Germinal center (tissue), 1 donor: ENCODE measurements around the gene CFAP221.

Experiments
- DNase-seq: peaks from one replicate; pipeline ENCODE4 v3.0.0; 2012; ENCODE audit warnings: mixed read lengths, low spot score

CFAP221 gene

DNA sequence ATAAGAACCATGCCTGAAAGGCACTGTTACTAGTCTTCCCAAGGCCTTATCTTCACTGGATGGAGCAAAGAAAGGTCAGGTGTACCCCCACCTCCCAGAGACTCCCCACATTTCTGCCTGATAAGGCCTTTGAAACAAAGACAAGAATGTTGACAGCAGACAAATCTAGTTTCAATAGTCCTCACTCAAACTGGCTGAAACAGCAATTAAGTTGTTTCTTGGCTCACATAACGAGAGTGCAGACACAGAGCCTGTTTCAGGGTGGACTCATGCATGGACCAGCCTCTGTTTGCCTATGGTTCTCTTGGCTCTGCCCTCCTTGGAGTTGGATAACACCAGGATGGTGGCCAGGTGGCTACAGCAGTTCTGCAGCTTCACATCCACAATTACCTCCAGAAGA is 7.5 kb upstream of the CFAP221 start:
- DNase-seq, result no peak

GRCh38 chr2:119537792-119538191 is 6.5 kb upstream of the CFAP221 start:
- no peak for DNase-seq

GRCh38 chr2:119541476-119541875 is 2.8 kb upstream of the CFAP221 start:
- no peak for DNase-seq

DNA sequence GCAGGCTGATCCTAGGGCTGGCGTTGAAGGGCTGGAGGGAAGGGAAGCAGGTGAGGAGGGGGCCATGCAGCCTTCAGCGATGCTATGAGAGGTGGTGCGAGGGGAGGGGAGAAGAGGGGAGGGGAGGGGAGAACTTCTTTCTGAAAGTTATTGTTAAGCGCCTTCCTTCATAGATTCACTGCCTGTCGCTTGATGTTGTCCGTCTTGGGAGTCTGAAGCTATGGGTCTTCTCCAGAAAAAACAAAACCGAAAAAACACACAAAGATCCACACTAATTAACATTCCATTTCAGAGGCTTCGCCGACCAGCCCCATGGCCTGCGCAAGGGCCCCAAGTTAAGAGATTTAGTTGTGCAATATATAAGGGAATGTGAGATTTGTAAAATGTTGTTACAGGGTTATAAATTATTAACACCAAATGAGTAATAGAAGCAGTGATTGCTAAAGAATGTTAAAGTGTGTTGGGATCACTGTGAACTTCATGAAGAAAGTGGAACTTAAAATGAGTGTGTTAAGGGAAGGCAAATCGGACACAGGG is 758 bp downstream of the CFAP221 start:
- DNase-seq, result no peak

GRCh38 chr2:119545754-119546446 is 1.7 kb downstream of the CFAP221 start:
- DNase-seq, result no peak

GRCh38 chr2:119546447-119546767 is 2.2 kb downstream of the CFAP221 start:
- DNase-seq, result no peak

- DNase-seq, result no peak
These were observed 4.4 kb downstream of the CFAP221 start for GRCh38 chr2:119548516-119549120.

GRCh38 chr2:119549241-119549640 is 5.0 kb downstream of the CFAP221 start:
- DNase-seq, result no peak

GRCh38 chr2:119550346-119550745 is 6.1 kb downstream of the CFAP221 start:
- DNase-seq, result no peak

- no peak for DNase-seq
These were observed 6.6 kb downstream of the CFAP221 start for GRCh38 chr2:119550856-119551255.

DNA sequence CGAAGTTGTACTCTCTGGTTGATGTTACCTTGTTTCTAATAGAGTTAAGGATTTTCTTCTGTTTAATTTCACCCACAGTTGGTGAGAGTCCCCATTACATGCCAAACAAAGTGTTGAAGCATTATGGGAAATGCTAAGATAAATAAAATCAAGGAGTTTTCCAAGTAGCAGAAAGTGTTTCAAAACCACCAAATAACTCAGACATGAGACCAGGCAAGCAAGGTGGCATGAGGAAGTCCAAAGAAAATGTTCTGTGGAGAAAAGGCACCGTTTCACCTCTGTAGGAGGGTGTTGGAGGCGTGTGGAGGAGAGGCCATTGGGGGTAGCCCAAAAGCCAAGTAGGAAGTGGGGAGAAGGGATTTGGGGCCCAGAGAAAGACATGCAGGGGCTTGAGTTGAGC is 8.7 kb downstream of the CFAP221 start:
- no peak for DNase-seq

GRCh38 chr2:119553687-119554344 is 9.6 kb downstream of the CFAP221 start:
- no peak for DNase-seq

DNA sequence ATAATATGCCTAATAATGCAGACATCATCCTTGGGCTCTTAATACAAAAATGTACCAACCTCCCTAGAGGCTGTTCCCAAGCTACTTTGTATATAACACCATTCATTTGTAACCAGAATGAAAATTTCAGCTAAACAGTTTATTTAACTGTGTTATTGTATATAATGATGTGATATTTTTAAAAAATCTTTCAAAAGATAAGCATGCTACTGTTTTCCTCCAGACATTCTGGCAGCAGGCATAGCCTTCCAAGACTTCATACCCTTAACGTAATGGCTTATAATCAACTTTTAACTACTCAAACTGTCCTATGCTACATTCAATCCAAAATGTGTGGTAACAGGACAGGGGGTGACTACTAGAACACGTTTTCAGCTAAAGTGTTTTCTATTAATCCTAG is 21.2 kb downstream of the CFAP221 start:
- DNase-seq, result no peak

GRCh38 chr2:119567292-119567691 is 23.0 kb downstream of the CFAP221 start:
- DNase-seq, result no peak

DNA sequence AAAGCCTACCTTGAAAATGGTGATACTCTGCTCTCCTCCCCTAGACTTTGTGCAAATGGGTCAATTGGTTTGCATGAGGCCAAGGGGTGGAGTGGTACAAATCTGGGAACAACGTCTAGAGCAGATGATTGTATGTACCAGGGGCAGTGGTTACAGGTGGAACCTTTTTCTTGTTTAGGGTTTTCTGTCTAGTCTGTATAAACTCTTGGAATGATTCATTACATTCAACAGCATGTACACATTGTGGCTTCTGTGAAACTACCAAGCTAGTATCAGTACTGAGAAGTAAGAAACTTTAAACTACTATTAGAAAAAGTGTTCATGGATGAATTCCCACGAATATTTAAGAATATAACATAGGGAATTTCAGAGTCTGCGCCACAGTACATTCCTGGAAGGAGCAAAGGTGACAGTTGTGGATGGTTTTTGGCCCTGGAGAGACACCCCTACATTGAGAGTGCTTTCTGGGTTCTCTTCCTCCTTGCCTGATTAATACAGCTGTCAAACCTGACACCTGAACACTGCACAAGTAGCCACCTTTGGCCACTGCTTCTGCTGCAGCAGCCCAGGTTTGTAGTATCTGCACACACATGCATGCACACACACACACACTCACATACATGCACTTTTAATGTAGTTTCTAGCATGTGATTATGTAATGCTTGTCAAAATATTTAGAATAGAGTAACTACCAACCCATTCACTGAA is 30.0 kb downstream of the CFAP221 start:
- DNase-seq, result no peak

GRCh38 chr2:119574864-119575263 is 30.6 kb downstream of the CFAP221 start:
- DNase-seq, result no peak

DNA sequence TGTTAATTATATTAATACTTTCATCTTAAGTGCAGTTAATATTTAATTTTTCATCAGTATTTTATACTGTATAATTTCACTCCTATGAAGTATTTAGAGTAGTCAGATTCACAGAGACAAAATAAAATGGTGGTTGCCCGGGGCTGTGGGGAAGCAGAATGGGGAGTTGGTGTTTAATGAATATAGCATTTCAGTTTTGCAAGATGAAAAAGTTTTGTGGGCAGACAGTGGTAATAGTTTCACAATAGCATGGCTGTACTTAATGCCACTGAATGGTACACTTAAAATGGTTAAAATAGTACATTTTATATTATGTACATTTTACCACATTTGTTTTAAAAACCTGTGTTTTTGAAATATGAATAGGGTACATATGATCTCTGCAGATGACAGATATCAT is 31.2 kb downstream of the CFAP221 start:
- DNase-seq, result no peak

- no peak for DNase-seq
These were observed 35.4 kb downstream of the CFAP221 start for GRCh38 chr2:119579424-119580295.

- DNase-seq, result no peak
These were observed 36.4 kb downstream of the CFAP221 start for GRCh38 chr2:119580550-119581072.

GRCh38 chr2:119583291-119583690 is 39.0 kb downstream of the CFAP221 start:
- DNase-seq, result no peak

DNA sequence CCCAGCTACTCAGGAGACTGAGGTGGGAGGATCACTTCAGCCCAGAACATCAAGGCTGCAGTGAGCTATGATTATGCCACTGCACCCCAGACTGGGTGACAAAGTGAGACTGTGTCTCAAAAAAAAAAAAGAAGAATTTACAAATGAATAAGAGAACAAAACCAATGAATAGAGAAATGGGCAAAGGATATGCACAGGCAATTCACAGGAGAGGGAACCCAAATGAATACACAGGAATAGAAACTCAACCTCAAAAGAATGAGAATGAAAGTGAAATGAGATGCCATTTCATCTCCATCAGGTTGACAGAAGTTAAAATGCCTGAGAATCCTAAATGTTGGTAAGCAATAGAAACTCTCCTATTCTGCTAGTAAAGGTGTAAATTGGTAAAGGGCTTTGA is 40.2 kb downstream of the CFAP221 start:
- no peak for DNase-seq

GRCh38 chr2:119586085-119586484 is 41.8 kb downstream of the CFAP221 start:
- no peak for DNase-seq
